ENCODE data around the gene CMIP.

DNA sequence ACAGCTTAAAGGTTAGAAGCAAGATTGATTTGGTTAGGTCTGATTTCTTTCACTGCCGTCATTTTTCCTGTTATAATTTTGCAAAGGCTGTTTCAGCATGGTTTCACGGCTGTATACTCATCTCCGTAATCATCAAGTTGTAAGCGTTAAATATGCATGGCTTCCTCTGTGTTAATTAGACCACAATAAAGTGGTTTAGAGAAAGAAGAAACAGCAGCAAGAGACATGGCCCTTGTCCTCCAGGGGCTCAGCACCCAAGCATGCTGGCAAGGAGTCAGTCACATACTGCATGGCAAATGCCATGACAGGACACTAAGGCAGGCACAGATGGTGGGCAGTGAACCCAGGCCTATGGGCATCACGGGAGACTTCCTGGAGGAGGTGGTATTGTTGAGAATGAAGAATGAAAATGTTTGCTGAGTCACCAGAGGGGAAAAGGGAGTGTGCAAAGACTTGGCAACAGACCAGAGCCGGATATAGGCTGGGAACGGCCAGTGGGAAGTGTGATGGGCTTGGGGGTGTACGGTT, 273.1 kb downstream of the CMIP start:
- no peak for TF ChIP-seq SUZ12 (IDR thresholded peaks at IDR 0.05; ENCODE audit: extremely low read depth, insufficient read depth, insufficient read length)
- no peak for TF ChIP-seq YY1 (IDR thresholded peaks at IDR 0.05; ENCODE audit: insufficient read depth, insufficient read length)

Measured in NT2/D1 (cell line).